H1 (cell line): ENCODE data around the gene MYO5A. TPM values are rescaled to one million over a fixed set of nuclear protein-coding genes. Genes with fewer than 3 reads are reported as not detected.

Experiments
- CTCF ChIA-PET: fragments of 300-600 bp; sonication (Branson Sonifier 250); formaldehyde crosslinking; loops from one replicate; lab custom pipeline; 2021; ENCODE audit not compliant: partially characterized antibody; lab: Charles Lee
- POLR2A ChIA-PET: fragments of 300-600 bp; sonication (Branson Sonifier 250); formaldehyde crosslinking; loops from one replicate; lab custom pipeline; 2021; ENCODE audit warnings: inconsistent platforms; ENCODE audit not compliant: partially characterized antibody; lab: Charles Lee
- DNase-seq, 2 experiments: peaks; one replicate each; pipeline versions ENCODE4 v3.0.0 to v3.0.0-alpha.2; 2010 to 2022; ENCODE audit warnings: low spot score in 2 of 2, low read depth in 1 of 2, mixed read lengths in 1 of 2
- FAIRE-seq: peaks from 2 replicates; lab custom pipeline; 2011; peaks lifted over from hg19 to GRCh38; lab: Jason Lieb, UNC
- H2AFZ ChIP-seq: 2 replicates; pipeline ENCODE4 v1.8.1; 2012; ENCODE audit warnings: low read length, inconsistent platforms
- H2AK5ac ChIP-seq: 2 replicates; pipeline ENCODE4 v1.6.1; 2013; ENCODE audit warnings: low read depth, low read length
- H2BK120ac ChIP-seq: replicated peaks from 2 replicates; pipeline ENCODE3; 2013; ENCODE audit warnings: low read depth, low read length, inconsistent platforms
- H2BK12ac ChIP-seq: 2 replicates; pipeline ENCODE4 v1.6.1; 2013; ENCODE audit warnings: low read depth, low read length
- H2BK15ac ChIP-seq: 2 replicates; pipeline ENCODE4 v1.6.1; 2013; ENCODE audit warnings: low read length
- H2BK20ac ChIP-seq: 2 replicates; pipeline ENCODE4 v1.6.1; 2013; ENCODE audit warnings: low read length
- H2BK5ac ChIP-seq: 2 replicates; pipeline ENCODE4 v1.6.1; 2013; ENCODE audit warnings: low read depth, low read length
- H3K14ac ChIP-seq: 2 replicates; pipeline ENCODE4 v1.6.1; 2013; ENCODE audit warnings: inconsistent platforms; ENCODE audit not compliant: insufficient read length
- H3K18ac ChIP-seq: 2 replicates; pipeline ENCODE4 v1.6.1; 2013; ENCODE audit warnings: low read length; ENCODE audit errors: extremely low read depth
- H3K23ac ChIP-seq: 2 replicates; pipeline ENCODE4 v1.6.1; 2013; ENCODE audit warnings: inconsistent platforms; ENCODE audit not compliant: insufficient read length
- H3K23me2 ChIP-seq: 2 replicates; pipeline ENCODE4 v1.6.1; 2013; ENCODE audit warnings: low read depth, low read length
- H3K27ac ChIP-seq: 2 replicates; pipeline ENCODE4 v1.6.1; 2011; ENCODE audit warnings: low read depth, low read length, inconsistent platforms
- H3K27me3 ChIP-seq, 4 experiments: replicated peaks in 1 of 4; 1 replicate in 1 of 4; 2 replicates in 3 of 4; pipeline versions ENCODE4 v1.6.1 to v1.8.1; 2011 to 2013; ENCODE audit warnings: low read length in 3 of 4, mild to moderate bottlenecking in 3 of 4, inconsistent platforms in 2 of 4, mixed read lengths in 2 of 4, moderate library complexity in 1 of 4; ENCODE audit not compliant: control insufficient read depth in 3 of 4, insufficient read depth in 3 of 4; ENCODE audit errors: extremely low read depth in 1 of 4
- H3K36me3 ChIP-seq, 4 experiments: 2 replicates each; pipeline versions ENCODE4 v1.6.1 to v1.8.1; 2011 to 2013; ENCODE audit warnings: mild to moderate bottlenecking in 4 of 4, low read length in 3 of 4, moderate library complexity in 2 of 4, control low read depth in 1 of 4, inconsistent platforms in 1 of 4; ENCODE audit not compliant: insufficient read depth in 4 of 4, control insufficient read depth in 2 of 4
- H3K4ac ChIP-seq: replicated peaks from 2 replicates; pipeline ENCODE3; 2013; ENCODE audit warnings: low read length, low read depth, mixed read lengths, inconsistent platforms; ENCODE audit not compliant: insufficient read length
- H3K4me1 ChIP-seq, 4 experiments: replicated peaks in 1 of 4; 1 replicate in 1 of 4; 2 replicates in 3 of 4; pipeline versions ENCODE4 v1.6.1 to v1.8.1; 2011 to 2013; ENCODE audit warnings: low read length in 3 of 4, inconsistent platforms in 2 of 4, mixed read lengths in 1 of 4; ENCODE audit not compliant: insufficient read depth in 4 of 4, control insufficient read depth in 3 of 4
- H3K4me2 ChIP-seq, 2 experiments: 2 replicates each; pipeline versions ENCODE4 v1.6.1 to v1.8.1; 2011 to 2013; ENCODE audit warnings: low read depth in 2 of 2, low read length in 2 of 2, control low read depth in 1 of 2, inconsistent platforms in 1 of 2, mild to moderate bottlenecking in 1 of 2; ENCODE audit not compliant: insufficient read depth in 1 of 2
- H3K4me3 ChIP-seq, 4 experiments: fragments of 200-600, 300-600 bp in 1 of 4; sonication (generic), shearing (Covaris generic), sonication (Bioruptor Twin) in 1 of 4; 2 replicates each; pipeline versions ENCODE4 v1.5.1 to v1.8.1; 2011 to 2016; ENCODE audit warnings: low read length in 4 of 4, low read depth in 3 of 4, control low read depth in 2 of 4, inconsistent platforms in 2 of 4, mild to moderate bottlenecking in 2 of 4, mixed read lengths in 1 of 4, moderate library complexity in 1 of 4; ENCODE audit not compliant: insufficient read depth in 2 of 4; ENCODE audit errors: extremely low read depth in 1 of 4
- H3K56ac ChIP-seq: replicated peaks from 2 replicates; pipeline ENCODE3; 2013; ENCODE audit warnings: low read depth, mild to moderate bottlenecking, mixed read lengths, low read length, inconsistent platforms; ENCODE audit not compliant: insufficient read length
- H3K79me1 ChIP-seq: 2 replicates; pipeline ENCODE4 v1.6.1; 2013; ENCODE audit warnings: low read depth, low read length, control low read depth
- H3K79me2 ChIP-seq, 2 experiments: 2 replicates each; pipeline versions ENCODE4 v1.6.1 to v1.8.1; 2012 to 2013; ENCODE audit warnings: low read length in 2 of 2, mild to moderate bottlenecking in 2 of 2, inconsistent platforms in 1 of 2; ENCODE audit not compliant: insufficient read depth in 2 of 2, control insufficient read depth in 1 of 2
- H3K9ac ChIP-seq, 4 experiments: replicated peaks in 1 of 4; 1 replicate in 1 of 4; 2 replicates in 3 of 4; pipeline versions ENCODE4 v1.6.1 to v1.8.1; 2011 to 2013; ENCODE audit warnings: low read depth in 3 of 4, low read length in 3 of 4, control low read depth in 2 of 4, mild to moderate bottlenecking in 2 of 4, moderate library complexity in 2 of 4, inconsistent platforms in 1 of 4; ENCODE audit errors: extremely low read depth in 1 of 4
- H3K9me3 ChIP-seq, 2 experiments: 2 replicates each; pipeline versions ENCODE4 v1.6.1 to v1.8.1; 2012 to 2013; ENCODE audit warnings: mild to moderate bottlenecking in 2 of 2, moderate library complexity in 2 of 2, control low read depth in 1 of 2, inconsistent platforms in 1 of 2, low read depth in 1 of 2, low read length in 1 of 2, mixed read lengths in 1 of 2; ENCODE audit not compliant: insufficient read depth in 2 of 2
- H4K20me1 ChIP-seq, 2 experiments: replicated peaks in 1 of 2; 2 replicates each; pipeline versions ENCODE3 to v1.8.1; 2011 to 2013; ENCODE audit warnings: inconsistent platforms in 2 of 2, low read length in 2 of 2, mild to moderate bottlenecking in 1 of 2; ENCODE audit not compliant: insufficient read depth in 2 of 2, control insufficient read depth in 1 of 2
- H4K5ac ChIP-seq: 2 replicates; pipeline ENCODE4 v1.6.1; 2013; ENCODE audit warnings: low read length, low read depth, mixed read lengths, inconsistent platforms; ENCODE audit not compliant: insufficient read length
- H4K8ac ChIP-seq: 2 replicates; pipeline ENCODE4 v1.8.0; 2013; ENCODE audit warnings: mild to moderate bottlenecking, moderate library complexity, low read length, inconsistent platforms; ENCODE audit not compliant: insufficient read depth; ENCODE audit errors: extremely low read depth
- H4K91ac ChIP-seq: replicated peaks from 2 replicates; pipeline ENCODE3; 2013; ENCODE audit warnings: low read length, mixed read lengths, inconsistent platforms; ENCODE audit not compliant: insufficient read length
- BCL11A ChIP-seq, 2 experiments: IDR thresholded peaks; one replicate each; pipeline ENCODE4 v1.6.1; 2011; ENCODE audit warnings: low read depth in 2 of 2, low read length in 2 of 2, mild to moderate bottlenecking in 2 of 2
- EZH2 ChIP-seq: fragments of 200-600 bp; sonication (generic); IDR thresholded peaks from 2 replicates; pipeline ENCODE4 v1.7.1; 2012; ENCODE audit warnings: low read depth, mild to moderate bottlenecking, moderate library complexity, low read length, inconsistent platforms; ENCODE audit not compliant: severe bottlenecking
- GABPA ChIP-seq: IDR thresholded peaks from 2 replicates; pipeline ENCODE4 v1.6.1; 2011; ENCODE audit warnings: mild to moderate bottlenecking, low read length, moderate library complexity, borderline replicate concordance; ENCODE audit not compliant: insufficient read depth
- MAFK ChIP-seq: IDR thresholded peaks from 2 replicates; pipeline ENCODE4 v1.6.1; 2012; ENCODE audit warnings: low read depth, mild to moderate bottlenecking, improper control_type of control experiment, low read length
- POU5F1 ChIP-seq: IDR thresholded peaks from 2 replicates; pipeline ENCODE4 v1.6.1; 2011; ENCODE audit warnings: low read depth, mild to moderate bottlenecking, low read length, moderate library complexity
- RFX5 ChIP-seq: IDR thresholded peaks from 2 replicates; pipeline ENCODE4 v1.6.1; 2011; ENCODE audit warnings: low read depth, low read length, improper control_type of control experiment, borderline replicate concordance
- SP1 ChIP-seq: IDR thresholded peaks from 2 replicates; pipeline ENCODE4 v1.6.1; 2011; ENCODE audit warnings: low read depth, low read length
- SP4 ChIP-seq: IDR thresholded peaks from 2 replicates; pipeline ENCODE4 v1.6.1; 2012; ENCODE audit warnings: low read length, inconsistent platforms
- SRF ChIP-seq: IDR thresholded peaks from 2 replicates; pipeline ENCODE4 v1.6.1; 2011; ENCODE audit warnings: mild to moderate bottlenecking, low read depth, low read length, moderate library complexity
- TAF1 ChIP-seq: IDR thresholded peaks from 2 replicates; pipeline ENCODE4 v1.6.1; 2011; ENCODE audit warnings: mild to moderate bottlenecking, low read depth, low read length
- ZNF274 ChIP-seq: IDR thresholded peaks from 2 replicates; pipeline ENCODE4 v1.7.0; 2012; ENCODE audit warnings: low read length, borderline replicate concordance; ENCODE audit errors: extremely low read depth
- polyA plus RNA-seq, 7 experiments: library from polyadenylated mRNA; depleted of rRNA in 3 of 7; stranded (reverse) in 5 of 7; unstranded in 2 of 7; fragments of >200 nt in 5 of 7; fragments of 200-250 nt in 2 of 7; gene quantifications; 1 replicate in 5 of 7; 2 replicates in 1 of 7; 4 replicates in 1 of 7; pipeline versions ENCODE4 v1.2.1 to v1.2.3, GENCODE V29; 2011 to 2013; ENCODE audit warnings: missing spikeins in 2 of 7, mixed read lengths in 2 of 7
- total RNA-seq: library from RNA; stranded (reverse); fragmentation: NEBNext Ultra II Directional; extraction: Animal tissue kit (Norgen Biotek cat#: 25700); gene quantifications from 2 replicates; pipeline ENCODE4 v1.2.1, GENCODE V29; 2021

MYO5A gene
- total and polyA plus RNA-seq, 2 of the 8 experiments (the other 6 are each of a cell fraction or from before 2014, with no cell fraction given), result 11.4 to 24.7 TPM

GRCh38 chr15:52520421-52520820 is 8.3 kb downstream of the MYO5A start:
- CTCF ChIA-PET, result interaction anchor here (1.1 to 1.2 kb wide), 2 partner anchors 215 to 357 kb away, joined by 3 to 4 read pairs; no protein-coding TSS in a partner anchor
- no peaks in the 10 kb centered on the region; the same call in 1 of the 2 replicates for H3K79me1 ChIP-seq
- no peak for FAIRE-seq

More at GRCh38 chr15:52520421-52520820, 8.3 kb downstream of the MYO5A start:
- Histone ChIP-seq H3K4me1 (peaks cover 0 to 4% (median 2%) of the 10 kb centered on the region in 4 experiments; a peak in 4 of 7 replicates), H3K14ac (no peak overlapping the region), H4K5ac (no peak overlapping the region), H3K56ac (no peak overlapping the region), H4K91ac (no peak overlapping the region), H2BK12ac (no peak overlapping the region), H3K9me3 (no peaks in the 10 kb centered on the region), H3K4ac (no peak overlapping the region), H3K36me3 (no peaks in the 10 kb centered on the region), H3K27ac (no peak overlapping the region), H3K79me2 (peaks cover 4 to 31% of the 10 kb centered on the region in 2 experiments; a peak in 3 of 4 replicates), H4K8ac (no peak overlapping the region), H3K23ac (no peak overlapping the region), H2AFZ (no peak overlapping the region), H4K20me1 (no peaks in the 10 kb centered on the region), H3K23me2 (no peaks in the 10 kb centered on the region), H2BK5ac (no peak overlapping the region), H2BK20ac (no peak overlapping the region), H3K4me3 (no peak overlapping the region), H3K9ac (no peak overlapping the region), H3K18ac (no peak overlapping the region), H2AK5ac (no peak overlapping the region), H2BK120ac (no peak overlapping the region), H3K4me2 (no peak overlapping the region), H3K27me3 (no peaks in the 10 kb centered on the region), H2BK15ac (no peak overlapping the region)
- TF ChIP-seq POU5F1 (no peak), RFX5 (no peak), GABPA (no peak), ZNF274 (no peak), MAFK (no peak), TAF1 (no peak), BCL11A (IDR thresholded peaks at IDR 0.05; ENCODE audit: low read depth in 2 of 2, low read length in 2 of 2) (no peak), EZH2 (no peak), SP1 (no peak), SRF (no peak), SP4 (no peak)
- POLR2A ChIA-PET, result interaction anchor here (0.6 to 1.7 kb wide), 4 partner anchors 9 to 42 kb away, joined by 3 to 4 read pairs (median 3); partner anchors contain the start of gene MYO5A
- no peak for DNase-seq
